Transverse colon (tissue), 4 donors: ENCODE data around the gene PROKR2. TPM values are rescaled to one million over a fixed set of nuclear protein-coding genes. Genes with fewer than 3 reads are reported as not detected.

Experiments
- DNase-seq: peaks from one replicate; pipeline ENCODE4 v3.0.0-alpha.2; 2019
- H3K27ac ChIP-seq, 4 donors: fragments of 200-600 bp; sonication (generic); 2 replicates each; pipeline ENCODE4 v1.5.1; 2016 to 2018; ENCODE audit warnings: inconsistent platforms in 4 of 4
- H3K27me3 ChIP-seq: fragments of 200-600 bp; sonication (generic); 2 replicates; pipeline ENCODE4 v1.5.1; 2017; ENCODE audit warnings: inconsistent platforms
- H3K36me3 ChIP-seq, 4 donors: fragments of 200-600 bp; sonication (generic); 2 replicates each; pipeline ENCODE4 v1.5.1; 2017 to 2019; ENCODE audit warnings: inconsistent platforms in 4 of 4
- H3K4me1 ChIP-seq, 4 donors: fragments of 200-600 bp; sonication (generic); 2 replicates each; pipeline ENCODE4 v1.5.1; 2017 to 2020; ENCODE audit warnings: inconsistent platforms in 4 of 4
- H3K4me3 ChIP-seq, 4 donors: fragments of 200-600 bp; sonication (generic); 1 replicate in 1 of 4; 2 replicates in 3 of 4; pipeline versions ENCODE4 v1.5.1 to v1.6.1; 2017 to 2019; ENCODE audit warnings: inconsistent platforms in 4 of 4
- H3K9me3 ChIP-seq, 2 donors: fragments of 200-600 bp; sonication (generic); 2 replicates each; pipeline ENCODE4 v1.5.1; 2017 to 2019; ENCODE audit warnings: inconsistent platforms in 2 of 2
- EP300 ChIP-seq: sonication (generic); formaldehyde crosslinking; IDR thresholded peaks from one replicate; pipeline ENCODE4 v1.6.1; 2017; ENCODE audit warnings: antibody characterized with exemption, low read depth
- POLR2A ChIP-seq: fragments of 450-650 bp; IDR thresholded peaks from one replicate; pipeline ENCODE4 v1.6.1; 2016; ENCODE audit warnings: antibody characterized with exemption, mild to moderate bottlenecking, moderate library complexity
- POLR2AphosphoS5 ChIP-seq, 3 donors: sonication (generic); formaldehyde crosslinking; IDR thresholded peaks; one replicate each; pipeline ENCODE4 v1.6.1; 2016; ENCODE audit warnings: antibody characterized with exemption in 3 of 3
- WGBS, 2 donors: methylation state at CpG; one replicate each; pipeline ENCODE4 v1.1.5; 2018; ENCODE audit warnings: low coverage in 1 of 2; 5-methylcytosine and 5-hydroxymethylcytosine counted together
- in situ Hi-C, 4 donors: fragments of 200-750 bp; cut with MboI; loops; one replicate each; pipeline versions ENCODE4 v1.15.0 to v1.15.1; 2017; ENCODE audit warnings: low sequenced_read_pairs in 3 of 4, low pct_ligation_motif_present in 1 of 4, low pct_unique_long_range_greater_than_20kb in 1 of 4
- intact Hi-C: fragments of 100-400 bp; cut with DNase I; formaldehyde crosslinking; loops from one replicate; pipeline ENCODE4 v1.15.1; 2023; ENCODE audit warnings: low total_unique reads
- total RNA-seq, 4 donors: library from RNA; depleted of rRNA; stranded (reverse); fragments of >200 nt; gene quantifications; one replicate each; pipeline ENCODE4 v1.1.0, GENCODE V29; 2016
- TF ChIP-seq, protein P1 (sequence below), 5 experiments: fragments of 200-600 bp in 3 of 5; fragments of 450-650 bp in 2 of 5; sonication (generic) in 3 of 5; IDR thresholded peaks; 1 replicate in 2 of 5; 2 replicates in 3 of 5; pipeline ENCODE4 v1.5.1; 2016 to 2017; ENCODE audit warnings: antibody characterized with exemption in 5 of 5, inconsistent platforms in 3 of 5, mild to moderate bottlenecking in 2 of 5, moderate library complexity in 1 of 5

PROKR2 gene
- total RNA-seq, 4 donors from 2014 or later: not detected

- H3K27me3 ChIP-seq: peaks cover 30% of the 10 kb centered on the region
- intact Hi-C loops (no loop called here), in situ Hi-C loops (no loop called here)
- H3K27ac ChIP-seq: no peak overlapping the region
- H3K4me1 ChIP-seq: no peaks in the 10 kb centered on the region
- TF ChIP-seq, protein P1, sequence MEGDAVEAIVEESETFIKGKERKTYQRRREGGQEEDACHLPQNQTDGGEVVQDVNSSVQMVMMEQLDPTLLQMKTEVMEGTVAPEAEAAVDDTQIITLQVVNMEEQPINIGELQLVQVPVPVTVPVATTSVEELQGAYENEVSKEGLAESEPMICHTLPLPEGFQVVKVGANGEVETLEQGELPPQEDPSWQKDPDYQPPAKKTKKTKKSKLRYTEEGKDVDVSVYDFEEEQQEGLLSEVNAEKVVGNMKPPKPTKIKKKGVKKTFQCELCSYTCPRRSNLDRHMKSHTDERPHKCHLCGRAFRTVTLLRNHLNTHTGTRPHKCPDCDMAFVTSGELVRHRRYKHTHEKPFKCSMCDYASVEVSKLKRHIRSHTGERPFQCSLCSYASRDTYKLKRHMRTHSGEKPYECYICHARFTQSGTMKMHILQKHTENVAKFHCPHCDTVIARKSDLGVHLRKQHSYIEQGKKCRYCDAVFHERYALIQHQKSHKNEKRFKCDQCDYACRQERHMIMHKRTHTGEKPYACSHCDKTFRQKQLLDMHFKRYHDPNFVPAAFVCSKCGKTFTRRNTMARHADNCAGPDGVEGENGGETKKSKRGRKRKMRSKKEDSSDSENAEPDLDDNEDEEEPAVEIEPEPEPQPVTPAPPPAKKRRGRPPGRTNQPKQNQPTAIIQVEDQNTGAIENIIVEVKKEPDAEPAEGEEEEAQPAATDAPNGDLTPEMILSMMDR (IDR thresholded peaks at IDR 0.05): no peak
- no peak for TF ChIP-seq EP300
- no peak for TF ChIP-seq POLR2AphosphoS5 (IDR thresholded peaks at IDR 0.05)
- TF ChIP-seq POLR2A: no peak
- peaks cover 4 to 8% of the 10 kb centered on the region in 2 donors for H3K9me3 ChIP-seq
- WGBS, 2 donors: 66 to 76% methylated on average over 5 of the region's 5 CpGs
- no peak for DNase-seq
- H3K36me3 ChIP-seq: no peaks in the 10 kb centered on the region
- H3K4me3 ChIP-seq: no peak overlapping the region
These were observed 4.2 kb downstream of the PROKR2 start for GRCh38 chr20:5312518-5312917.

- WGBS, 2 donors: 89 to 100% methylated on average over 1 of the region's 1 CpG
- no peaks in the 10 kb centered on the region for H3K4me1 ChIP-seq
- peaks cover 4% of the 10 kb centered on the region for H3K27me3 ChIP-seq
- H3K4me3 ChIP-seq: no peak overlapping the region
- peaks cover 5 to 8% of the 10 kb centered on the region in 2 donors for H3K9me3 ChIP-seq
- in situ Hi-C loops: no loop called here
- intact Hi-C loops: no loop called here
- DNase-seq: no peak
- TF ChIP-seq POLR2A: no peak
- no peak for TF ChIP-seq EP300
- TF ChIP-seq POLR2AphosphoS5 (IDR thresholded peaks at IDR 0.05): no peak
- TF ChIP-seq, protein P1 (IDR thresholded peaks at IDR 0.05): no peak
- no peaks in the 10 kb centered on the region for H3K36me3 ChIP-seq
- no peak overlapping the region for H3K27ac ChIP-seq
These were observed 6.8 kb downstream of the PROKR2 start for GRCh38 chr20:5309971-5310370.

DNA sequence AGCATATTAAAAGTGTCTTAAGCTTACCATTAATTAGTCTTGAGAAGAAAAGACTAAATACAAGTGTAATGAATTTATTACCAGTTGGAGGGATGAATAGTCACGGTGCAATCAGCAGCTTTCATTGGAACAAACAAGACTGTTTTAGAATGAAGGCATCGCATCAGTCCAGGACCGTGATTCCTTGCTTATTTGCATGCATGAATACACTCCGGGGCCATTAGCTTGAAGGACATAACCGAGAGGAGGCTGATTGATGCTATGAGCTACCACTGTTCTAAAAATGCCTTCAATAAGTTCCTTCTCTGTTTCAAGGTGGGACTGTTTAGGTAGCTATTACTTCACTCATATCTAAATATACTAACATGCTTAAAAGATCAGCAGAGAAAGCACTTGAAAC lies 17.9 kb downstream of the PROKR2 start:
- Histone ChIP-seq H3K4me3 (no peak overlapping the region), H3K36me3 (no peaks in the 10 kb centered on the region), H3K9me3 (no peaks in the 10 kb centered on the region), H3K27ac (no peak overlapping the region), H3K4me1 (no peaks in the 10 kb centered on the region), H3K27me3 (no peaks in the 10 kb centered on the region)
- DNase-seq: no peak
- TF ChIP-seq, protein P1 (IDR thresholded peaks at IDR 0.05): no peak
- no peak for TF ChIP-seq POLR2A
- TF ChIP-seq POLR2AphosphoS5 (IDR thresholded peaks at IDR 0.05): no peak
- no peak for TF ChIP-seq EP300
- in situ Hi-C loops: no loop called here
- WGBS, 2 donors: 76 to 77% methylated on average over 5 of the region's 5 CpGs
- intact Hi-C loops: no loop called here

DNA sequence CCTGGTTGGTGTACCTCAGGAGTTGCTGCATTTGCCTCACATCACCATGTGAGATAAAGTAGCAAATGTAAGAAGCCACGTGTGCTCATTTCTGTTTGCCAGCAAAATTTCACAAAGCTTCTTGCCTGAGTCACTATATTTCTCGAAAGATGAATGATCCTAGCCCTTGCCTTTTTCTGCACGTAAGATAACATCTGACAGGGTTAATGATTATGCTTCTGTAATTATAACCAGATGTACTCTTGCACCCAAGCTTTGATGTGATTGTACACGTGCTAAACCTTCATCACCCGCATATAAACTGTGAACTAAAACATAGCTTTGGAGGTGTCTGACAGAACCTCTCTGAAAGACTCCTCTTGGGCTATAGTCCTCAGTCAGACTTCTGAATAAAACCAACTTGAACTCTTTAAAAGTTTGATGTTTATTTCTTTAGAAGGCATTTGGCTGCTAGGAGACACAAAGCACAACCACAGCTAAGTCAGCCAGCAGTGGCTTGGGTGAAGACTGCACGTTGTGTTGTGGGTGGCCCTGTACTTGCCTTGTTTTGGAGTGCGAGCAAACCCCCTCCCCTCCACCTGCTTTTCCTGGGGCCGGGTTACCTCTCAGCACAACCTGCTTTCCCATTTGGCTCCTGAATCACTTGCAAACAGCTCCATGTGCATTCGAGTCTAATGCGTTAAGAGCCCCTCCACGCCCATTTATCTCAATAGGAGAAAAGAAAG lies 19.3 kb downstream of the PROKR2 start:
- TF ChIP-seq POLR2A (no peak), EP300 (no peak), POLR2AphosphoS5 (IDR thresholded peaks at IDR 0.05) (no peak)
- TF ChIP-seq, protein P1 (IDR thresholded peaks at IDR 0.05): no peak
- Histone ChIP-seq H3K27me3 (no peaks in the 10 kb centered on the region), H3K27ac (no peak overlapping the region), H3K36me3 (no peaks in the 10 kb centered on the region), H3K9me3 (no peaks in the 10 kb centered on the region), H3K4me1 (no peaks in the 10 kb centered on the region), H3K4me3 (no peak overlapping the region)
- intact Hi-C loops: no loop called here
- 17 to 34% methylated on average over 4 to 11 of the region's 11 CpGs for WGBS, 2 donors
- DNase-seq: no peak
- in situ Hi-C loops: no loop called here
